Measurements from ENCODE around the gene LCA5.
"Not testable (repeated sequence)": the region's sequence is repeated elsewhere in the genome, so short reads cannot be mapped to it uniquely, and the experiment has no call there.

LCA5 gene

DNA sequence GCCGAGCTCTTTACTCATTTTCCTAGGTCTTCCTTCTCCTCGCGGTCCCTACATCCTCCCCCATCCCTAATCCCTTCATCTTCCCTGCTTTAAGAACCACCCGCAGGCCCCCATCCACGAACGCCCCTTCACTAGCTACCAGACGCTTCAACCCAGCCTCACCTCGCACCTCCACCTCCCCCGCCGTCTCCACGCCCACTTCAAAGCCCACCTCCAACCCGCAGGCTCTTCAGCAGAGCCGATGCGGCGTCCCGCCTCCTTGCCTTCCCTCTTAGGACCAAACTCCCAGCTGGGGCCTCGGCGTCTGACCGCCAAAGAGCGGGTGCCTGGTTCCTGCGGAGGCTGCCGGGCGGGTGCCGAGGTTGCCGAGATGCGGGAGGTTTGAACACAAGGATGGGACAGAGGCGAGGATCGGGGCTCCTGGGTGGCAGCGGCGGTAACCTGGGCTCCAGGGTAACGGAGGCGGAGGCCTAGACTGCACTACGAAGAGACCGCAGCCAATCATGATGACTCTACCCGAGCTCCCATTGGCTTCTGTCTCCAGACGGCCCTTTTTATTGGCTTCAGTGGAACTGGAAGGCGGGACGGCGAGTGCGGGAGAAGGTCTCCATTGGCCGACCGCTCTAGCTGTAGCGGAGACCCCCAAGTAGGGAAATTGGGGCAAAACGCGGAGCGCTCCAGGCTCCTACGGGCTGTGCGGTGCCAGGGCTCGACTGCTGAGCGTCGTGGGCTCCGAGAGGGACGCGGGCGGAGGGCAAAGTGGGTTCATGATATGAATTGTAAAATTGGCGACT lies at the start of gene LCA5:
Gene LCA5 (minus strand): TSS at position 477 of the 794 bp plus-strand sequence. CDS start 18,536 bp downstream, outside the sequence.
- peak; percentile 95 for DNase-seq

DNA sequence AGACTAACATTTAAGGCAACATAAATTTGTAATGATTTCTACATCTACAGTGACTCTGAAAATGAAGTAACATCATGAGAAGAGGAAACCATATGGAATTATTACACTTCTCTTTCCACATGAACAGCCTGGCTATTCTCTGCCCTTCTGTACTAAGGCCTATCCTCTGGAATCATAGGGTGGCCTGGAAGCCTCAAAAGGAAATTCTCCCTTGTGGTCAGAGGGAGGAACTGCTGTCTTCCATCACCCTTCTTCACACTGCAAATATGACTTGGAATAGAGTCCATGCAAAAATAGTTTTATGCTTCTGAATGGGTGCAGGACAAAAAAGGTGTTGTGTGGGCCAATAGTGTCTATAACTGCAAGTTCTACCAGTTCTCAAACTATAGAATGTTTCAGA lies 49.3 kb upstream of the LCA5 start:
- DNase-seq = no peak

DNA sequence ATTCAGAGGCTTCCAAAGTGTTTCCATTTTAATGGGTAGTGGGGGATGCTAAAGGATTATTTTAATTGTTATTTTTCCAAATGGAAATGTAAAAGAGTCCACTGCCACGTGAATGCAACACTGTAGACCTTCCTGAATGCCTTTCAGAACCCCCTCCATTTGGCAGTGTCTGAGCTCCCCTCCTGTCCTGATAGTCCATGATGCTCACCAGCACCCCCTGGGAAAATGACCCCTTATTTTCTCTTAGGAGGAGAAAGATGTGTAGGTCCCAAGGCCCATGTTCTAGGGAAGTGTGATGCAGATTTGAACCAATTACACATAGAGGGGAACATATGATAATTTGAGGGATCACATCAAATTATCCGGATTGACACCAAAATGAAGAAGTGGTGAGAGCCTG lies 47.1 kb upstream of the LCA5 start:
- no peak for DNase-seq

DNA sequence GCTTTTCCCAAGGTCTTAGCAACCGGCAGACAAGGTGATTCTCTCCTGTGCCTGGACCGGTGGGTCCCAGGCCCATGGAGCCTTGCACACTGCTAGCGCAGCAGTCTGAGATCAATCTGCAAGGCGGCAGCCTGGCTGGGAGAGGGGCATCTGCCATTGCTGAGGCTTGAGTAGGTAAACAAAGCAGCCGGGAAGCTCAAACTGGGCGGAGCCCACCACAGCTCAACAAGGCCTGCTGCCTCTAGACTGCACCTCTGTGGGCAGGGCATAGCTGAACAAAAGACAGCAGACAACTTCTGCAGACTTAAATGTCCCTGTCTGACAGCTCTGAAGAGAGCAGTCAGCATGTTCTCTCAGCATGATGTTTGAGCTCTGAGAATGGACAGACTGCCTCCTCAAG lies 40.7 kb upstream of the LCA5 start:
- DNase-seq = not testable (repeated sequence)

DNA sequence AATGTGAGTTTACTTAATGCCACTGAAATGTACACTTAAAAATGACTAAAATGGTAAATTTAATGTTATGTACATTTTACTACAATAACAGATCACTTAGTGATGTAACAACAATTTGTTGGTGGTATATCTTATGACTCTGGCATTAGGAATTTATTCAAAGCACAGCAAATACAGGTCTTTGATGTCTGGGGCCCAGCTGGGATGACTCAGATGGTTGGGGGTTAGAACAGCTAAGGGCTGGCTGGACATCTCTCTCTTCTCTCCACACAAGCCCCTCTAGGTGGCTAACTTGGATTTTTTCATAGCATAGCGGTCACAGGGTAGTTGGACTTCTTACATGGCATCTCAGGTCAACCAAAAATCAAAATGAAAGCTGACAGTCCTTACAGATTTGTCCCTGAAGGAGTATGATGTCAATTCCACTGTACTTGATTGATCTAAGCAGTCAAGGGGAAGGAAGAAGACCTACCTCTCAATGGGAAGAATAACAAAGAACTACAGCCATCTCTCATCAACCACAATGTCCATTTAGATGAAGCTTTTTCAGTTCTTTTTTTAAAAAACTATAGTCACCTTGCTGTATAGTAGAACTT lies 37.5 kb upstream of the LCA5 start:
- no peak for DNase-seq

DNA sequence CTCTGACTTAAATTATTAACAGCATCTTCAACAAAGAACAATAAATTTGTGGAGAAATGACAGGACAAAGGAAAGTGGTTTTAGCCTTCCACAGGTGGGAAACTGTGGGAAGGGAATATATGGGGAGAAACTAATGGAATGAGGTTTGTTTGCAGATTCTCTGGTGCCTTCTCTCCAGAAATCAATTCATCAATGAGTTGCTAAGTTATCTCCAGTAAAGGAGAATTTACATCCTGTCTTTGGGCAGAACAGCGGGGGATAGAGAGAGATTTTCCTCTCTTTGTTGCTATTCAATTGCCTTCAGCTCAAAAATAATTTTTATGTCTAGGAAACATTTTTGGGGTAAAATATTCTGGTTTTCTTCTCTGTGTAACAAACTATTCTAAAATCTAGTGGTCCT lies 36.9 kb upstream of the LCA5 start:
- no peak for DNase-seq

DNA sequence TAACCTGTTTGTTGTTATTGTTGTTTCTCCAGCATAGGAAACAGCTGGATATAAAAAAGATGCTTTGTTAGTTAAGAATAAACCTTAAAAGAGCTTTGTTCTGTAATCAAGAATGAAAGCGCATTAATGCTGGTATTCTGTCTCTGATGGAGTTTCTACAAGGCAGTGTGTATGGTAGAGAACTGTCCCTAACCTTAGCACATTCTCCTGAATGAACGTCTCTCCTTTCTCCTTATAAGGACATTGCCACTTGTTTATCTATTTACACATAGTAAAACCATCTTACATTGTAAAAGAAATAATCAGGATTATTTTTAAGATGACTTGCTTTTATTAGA lies 33.8 kb upstream of the LCA5 start:
- DNase-seq = no peak

DNA sequence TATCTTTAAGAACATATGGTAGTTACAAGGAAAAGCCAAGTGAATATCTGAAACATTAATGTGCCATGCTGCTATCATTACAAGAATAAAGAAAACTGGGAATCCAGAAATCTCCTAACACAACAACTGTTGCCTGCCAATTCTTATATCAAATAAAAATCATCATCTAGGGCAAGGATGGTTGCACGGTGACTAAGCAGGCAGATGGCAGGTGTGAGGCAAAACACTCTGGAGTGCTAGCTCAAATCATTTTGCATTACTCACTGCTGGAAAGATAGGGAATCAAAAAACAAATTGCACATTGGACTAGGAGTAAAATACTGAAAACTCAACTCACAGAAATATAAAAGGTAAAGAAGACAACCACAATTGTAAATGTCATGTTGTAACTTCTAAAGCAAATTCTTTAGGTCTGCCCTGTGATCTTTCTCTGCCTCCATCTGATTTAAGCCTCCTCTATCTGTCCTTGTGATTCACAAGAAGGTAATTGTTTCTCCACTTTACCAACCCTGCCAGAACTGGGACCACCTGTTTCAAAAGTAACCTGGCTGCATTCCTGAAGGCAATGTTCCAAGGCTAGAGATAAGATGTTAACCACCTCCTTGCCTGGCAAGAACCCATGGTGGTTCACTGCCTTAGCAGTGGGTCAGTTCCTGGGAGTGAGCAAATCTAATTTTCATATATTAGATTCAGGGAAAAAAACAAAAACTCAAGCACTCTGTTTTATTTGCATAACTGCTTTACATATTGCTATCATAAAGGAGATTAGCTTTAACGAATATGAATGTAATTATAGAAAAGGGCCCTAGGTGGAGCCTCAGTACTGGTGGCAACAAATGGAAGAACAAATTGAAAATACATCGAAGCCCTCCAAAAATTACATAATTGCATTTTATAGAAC lies 33.1 kb upstream of the LCA5 start:
- DNase-seq = peak; percentile 69

DNA sequence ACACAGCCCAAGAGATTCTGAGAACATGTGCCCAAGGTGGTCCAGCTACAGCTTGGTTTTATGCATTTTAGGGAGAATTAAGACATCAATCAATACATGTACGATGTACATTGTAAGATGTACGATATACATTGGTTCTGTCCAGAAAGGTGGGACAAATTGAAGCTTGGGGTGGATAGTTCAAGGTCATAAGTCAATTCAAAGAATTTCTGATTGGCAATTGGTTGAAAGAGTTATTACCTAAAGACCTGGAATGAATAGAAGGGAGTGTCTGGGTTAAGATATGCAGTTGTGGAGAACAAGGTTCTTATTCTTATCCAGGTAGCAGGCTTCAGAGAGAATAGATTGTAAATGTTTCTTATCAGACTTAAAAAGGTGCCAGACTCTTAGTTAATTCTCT lies 31.8 kb upstream of the LCA5 start:
- DNase-seq = no peak

DNA sequence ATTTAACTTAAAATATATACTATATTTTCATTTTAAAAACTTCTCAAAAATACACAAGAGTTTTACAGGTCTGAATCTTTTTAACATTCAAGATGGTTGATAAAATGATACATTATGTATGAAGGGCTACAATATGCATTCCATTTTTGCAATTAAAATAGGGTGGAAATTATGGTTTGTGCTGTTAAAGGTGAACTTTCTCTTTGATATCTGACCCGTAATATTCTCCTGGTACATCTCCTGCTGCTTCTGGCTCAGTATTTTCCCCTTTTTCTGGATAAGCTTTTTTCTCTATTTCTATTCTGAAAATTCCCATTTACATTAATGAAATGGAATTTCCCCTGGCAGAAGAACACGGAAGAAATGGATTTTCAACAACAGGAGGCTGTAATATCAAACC lies 27.4 kb upstream of the LCA5 start:
- no peak for DNase-seq

DNA sequence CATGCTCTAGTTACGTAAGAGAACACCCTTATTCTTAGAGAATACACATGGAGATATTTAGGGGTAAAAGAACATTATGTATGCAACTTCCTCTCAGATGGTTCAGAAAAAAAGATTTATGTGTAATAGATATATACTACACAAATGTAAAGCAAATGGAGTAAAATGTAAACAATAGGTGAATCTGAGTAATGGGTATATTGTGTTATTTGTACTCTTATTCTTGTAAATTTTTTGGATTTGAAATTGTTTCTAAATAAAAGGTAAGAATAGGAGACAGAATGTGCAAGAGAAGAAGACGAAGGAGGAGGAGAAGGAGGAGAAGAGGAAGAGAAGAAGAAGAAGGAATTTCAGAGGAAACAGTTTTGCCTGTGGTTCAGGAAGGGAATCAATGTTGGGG lies 22.5 kb upstream of the LCA5 start:
- DNase-seq = no peak

DNA sequence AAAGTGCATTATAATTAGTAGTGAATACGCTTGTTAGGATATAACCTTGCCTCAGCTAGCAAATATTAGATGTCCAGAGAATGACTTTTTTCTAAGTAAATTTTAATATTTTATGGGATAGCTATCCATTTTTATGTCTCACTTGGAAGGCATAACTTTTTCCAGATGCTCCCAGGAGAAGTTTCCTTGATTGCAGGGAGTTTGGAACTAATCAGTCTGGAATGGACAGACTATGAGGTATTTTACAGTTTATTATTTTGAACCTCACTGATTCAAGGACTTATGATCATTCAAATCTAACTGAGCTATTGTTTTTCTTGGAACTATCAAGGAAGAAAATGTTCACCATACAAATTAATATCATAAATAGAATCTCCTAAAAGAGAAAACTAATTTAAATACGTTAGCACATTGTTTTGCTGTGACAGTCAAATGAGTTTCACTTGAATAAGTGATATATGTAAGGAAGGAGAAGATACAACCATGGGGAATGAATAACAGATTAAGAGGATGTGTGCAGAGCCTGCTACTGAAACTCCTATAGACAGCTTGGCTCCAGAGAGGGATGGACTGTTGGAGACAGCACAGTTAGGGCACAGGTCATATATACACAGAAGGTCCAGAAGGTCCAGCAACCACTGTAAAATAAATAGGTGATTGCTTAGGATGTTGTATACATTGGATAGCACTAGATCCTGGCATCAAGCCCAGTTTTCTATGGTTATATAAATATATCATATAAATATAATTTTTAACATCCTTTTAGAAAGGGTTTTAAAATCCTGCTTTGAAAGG lies 20.6 kb upstream of the LCA5 start:
- no peak for DNase-seq

DNA sequence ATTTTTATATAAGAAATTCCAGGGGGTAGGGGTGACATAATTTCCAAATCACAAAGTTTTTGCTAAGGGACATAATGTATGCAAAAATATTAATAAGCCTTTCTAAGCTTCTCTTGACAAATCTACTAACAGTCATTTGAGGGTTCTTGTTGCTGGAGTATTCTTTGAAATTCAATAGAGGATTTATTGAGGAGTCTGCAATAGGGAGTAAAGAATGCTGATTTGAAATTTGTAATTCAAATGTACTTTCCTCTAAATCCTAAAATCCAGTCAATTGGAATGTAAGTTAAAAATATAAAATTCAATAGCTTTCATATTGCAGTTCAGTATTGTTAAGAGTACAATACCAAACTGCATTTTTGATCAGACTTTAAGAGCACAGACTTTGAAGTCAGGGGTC lies 17.1 kb upstream of the LCA5 start:
- DNase-seq = no peak

DNA sequence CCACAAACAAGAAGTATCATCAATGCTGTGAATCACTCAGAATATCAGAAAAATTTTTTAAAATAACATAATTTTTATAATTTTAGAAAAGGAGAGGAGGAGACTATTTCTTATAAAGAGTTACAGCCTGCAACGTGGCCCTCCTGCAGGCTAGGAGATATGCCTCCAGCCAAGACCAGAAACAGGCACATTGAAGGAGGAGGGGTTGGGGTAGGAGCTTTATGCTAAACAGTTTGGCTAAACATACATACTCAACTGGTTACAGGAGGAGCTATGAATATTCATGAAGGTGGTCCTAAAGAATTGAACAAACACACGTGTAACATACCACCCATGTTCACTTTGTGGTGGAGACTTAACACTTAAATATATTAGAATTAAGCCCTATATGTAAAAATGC lies 14.2 kb upstream of the LCA5 start:
- DNase-seq = no peak

DNA sequence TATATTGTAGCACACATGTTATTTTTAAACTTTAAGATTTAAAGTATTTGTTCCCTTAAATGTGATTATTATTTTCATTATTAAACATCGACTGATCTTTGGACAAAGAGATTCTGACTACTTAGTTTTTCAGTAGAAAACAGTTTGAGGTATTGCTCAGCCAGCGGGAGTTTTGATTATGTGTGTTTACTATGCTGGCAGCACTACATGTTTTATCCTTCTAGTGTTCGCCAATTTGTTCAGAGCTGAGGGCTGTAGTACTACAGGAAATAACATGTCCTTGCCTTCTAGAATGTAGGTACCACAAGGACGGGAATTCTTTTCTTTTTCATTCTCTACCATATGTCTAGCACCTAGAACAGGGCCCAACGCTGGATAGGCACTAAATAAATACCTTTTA lies 11.1 kb upstream of the LCA5 start:
- DNase-seq = no peak

DNA sequence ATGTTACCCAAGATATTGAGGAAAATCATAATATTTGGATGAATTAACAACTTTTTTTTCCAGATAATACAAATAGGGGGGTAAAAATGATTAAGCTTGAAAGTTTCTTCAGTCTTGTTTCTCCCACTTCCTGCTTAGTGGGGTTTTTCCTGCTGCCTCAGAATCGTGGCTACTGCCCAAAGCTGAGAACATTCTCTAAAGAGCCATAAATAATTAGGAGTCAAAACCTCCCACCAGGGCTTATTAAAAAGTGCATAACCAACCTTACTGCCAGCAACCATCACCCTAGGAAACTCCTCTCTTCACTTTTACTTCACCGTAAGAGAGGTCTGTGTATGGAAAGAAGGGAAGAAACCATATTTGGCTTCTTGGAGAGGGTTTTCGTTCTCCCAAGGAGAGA lies 9.0 kb upstream of the LCA5 start:
- DNase-seq = no peak

DNA sequence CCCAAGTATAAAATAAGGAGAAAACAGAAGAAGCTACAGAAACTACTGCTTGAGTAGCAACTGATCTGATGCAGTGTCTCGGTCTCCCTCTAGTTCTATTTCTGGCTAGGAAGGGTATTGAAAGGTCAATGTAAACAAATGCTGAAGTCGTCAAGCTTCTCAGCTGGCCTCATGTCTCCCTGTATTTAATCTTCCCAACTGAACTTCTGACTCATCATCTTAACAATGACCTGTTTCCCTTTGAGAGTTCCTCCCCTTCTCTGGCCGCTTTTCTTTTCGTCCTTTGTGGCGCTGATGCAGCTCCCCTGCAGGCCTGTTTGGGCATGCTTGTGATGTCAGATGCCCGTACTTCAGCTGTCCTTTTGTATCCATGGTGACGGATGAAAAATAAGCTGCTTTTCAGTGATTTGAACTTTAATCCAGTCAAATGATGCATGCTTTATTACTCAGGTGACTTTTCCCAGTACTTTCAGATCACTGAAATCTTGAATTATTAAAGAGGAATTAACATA lies 7.8 kb upstream of the LCA5 start:
- peak; percentile 1 for DNase-seq

DNA sequence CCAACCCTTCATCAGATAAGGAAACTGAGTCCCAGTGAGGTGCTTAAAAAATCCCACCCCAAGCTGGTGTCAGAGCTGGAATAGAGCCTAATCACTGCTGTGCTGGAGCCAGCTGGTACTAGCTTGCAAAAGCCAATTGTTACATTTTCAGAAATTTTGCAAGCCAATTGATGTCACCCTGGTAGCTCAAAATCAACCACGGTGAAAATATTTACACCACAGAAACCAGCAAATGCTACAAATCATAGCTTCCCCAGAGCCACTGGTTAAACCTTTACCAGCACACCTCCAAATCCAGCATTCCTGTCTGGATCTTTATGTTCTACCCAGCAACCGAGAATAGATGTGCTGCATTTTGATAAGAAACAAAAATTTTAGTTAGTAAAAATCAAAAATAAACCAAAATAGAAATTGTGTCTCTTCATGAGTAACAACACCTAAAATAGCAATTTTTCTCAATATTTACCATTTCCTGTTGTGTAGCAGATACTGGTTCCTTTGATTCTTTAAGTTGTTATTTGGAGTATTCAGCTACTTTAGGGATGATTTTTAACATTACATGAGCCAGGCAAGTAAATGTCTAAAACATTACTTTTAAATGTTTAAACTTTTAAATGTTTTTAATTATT lies 7.2 kb upstream of the LCA5 start:
- no peak for DNase-seq

DNA sequence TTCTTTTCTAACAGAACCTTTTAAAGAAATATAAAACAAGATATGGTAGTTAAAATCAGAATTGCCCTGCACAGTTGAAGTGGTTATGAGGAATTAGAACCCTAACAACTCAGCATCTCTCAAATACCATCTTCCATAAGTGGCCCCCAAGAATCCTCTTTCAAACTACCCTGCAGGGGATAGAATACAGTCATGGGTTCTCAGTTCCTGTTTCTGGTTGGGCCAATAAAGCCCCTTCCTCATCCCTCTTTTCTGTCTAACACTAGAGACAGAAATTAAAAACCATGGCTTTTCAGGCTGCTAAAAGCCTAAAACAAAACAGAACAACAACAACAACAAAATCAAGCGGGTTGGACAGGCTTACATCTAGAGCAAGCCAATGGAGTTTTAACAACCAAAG lies 6.7 kb upstream of the LCA5 start:
- no peak for DNase-seq

DNA sequence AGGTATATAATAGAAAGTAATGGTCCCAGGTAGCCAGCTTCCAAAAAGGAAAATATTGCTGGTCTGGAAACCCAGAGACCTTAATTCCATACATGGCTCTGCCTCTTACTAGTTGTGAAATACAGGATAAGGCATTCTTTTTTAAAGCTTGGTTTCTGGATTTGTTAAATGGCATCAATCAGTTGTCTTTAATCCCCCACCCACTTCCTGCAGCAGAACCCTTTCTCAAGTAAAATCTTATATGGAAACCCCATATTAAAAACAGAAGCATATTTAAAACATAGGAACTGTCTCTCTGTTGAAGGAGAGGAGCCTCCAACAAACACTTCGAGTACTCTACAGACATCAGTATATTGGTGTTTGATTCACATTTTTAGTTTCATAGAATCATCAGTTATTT lies 6.2 kb upstream of the LCA5 start:
- DNase-seq = no peak

DNA sequence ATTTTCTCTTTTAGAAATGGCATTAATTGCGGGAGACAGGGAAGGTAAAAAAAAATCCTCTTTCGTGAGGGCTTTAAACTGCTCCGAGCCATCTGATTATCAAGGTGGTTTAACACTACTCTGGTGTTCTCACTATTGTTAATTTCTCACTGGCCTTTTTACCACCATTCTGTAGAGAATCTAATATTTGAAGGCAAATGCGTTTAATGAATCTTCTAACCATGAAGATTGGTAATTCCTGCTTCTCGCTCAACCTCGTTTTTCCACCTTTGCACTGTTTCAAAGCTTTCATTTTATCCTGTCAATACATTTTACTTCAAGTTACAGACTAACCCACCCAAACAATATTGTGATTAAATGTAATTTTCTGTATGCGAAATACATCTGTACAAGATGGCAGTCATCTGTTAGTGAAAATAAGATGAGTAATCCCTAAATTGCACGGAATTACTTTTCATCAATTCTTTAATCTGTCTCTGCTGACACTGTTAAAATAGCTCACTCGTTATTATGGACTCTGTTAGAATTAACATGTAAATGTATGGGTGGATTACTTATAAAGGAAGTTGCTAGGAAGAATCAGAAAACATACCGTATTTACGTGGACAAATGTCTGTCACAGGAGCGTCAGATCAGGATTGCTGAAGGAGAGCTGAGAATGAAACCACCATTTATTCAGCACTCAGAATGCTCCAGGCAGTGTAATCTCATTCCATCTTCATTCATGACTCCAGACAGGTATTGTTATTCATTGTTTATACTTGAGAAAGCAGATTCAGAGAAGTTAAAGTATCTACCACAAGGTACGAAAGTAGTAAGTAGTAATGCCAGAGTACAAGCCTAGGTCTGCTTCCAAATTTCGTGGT lies 1.1 kb upstream of the LCA5 start:
- DNase-seq = peak; percentile 6

All from NCI-H1092 treated with DMSO at 0.1 percent for 48 hours (cell line).